ENCODE results near the gene CSNK1G2. TPM values are rescaled to one million over a fixed set of nuclear protein-coding genes. Genes with fewer than 3 reads are reported as not detected.

CSNK1G2 gene
- polyA plus RNA-seq, 1 donor from 2014 or later, result 110 TPM

DNA sequence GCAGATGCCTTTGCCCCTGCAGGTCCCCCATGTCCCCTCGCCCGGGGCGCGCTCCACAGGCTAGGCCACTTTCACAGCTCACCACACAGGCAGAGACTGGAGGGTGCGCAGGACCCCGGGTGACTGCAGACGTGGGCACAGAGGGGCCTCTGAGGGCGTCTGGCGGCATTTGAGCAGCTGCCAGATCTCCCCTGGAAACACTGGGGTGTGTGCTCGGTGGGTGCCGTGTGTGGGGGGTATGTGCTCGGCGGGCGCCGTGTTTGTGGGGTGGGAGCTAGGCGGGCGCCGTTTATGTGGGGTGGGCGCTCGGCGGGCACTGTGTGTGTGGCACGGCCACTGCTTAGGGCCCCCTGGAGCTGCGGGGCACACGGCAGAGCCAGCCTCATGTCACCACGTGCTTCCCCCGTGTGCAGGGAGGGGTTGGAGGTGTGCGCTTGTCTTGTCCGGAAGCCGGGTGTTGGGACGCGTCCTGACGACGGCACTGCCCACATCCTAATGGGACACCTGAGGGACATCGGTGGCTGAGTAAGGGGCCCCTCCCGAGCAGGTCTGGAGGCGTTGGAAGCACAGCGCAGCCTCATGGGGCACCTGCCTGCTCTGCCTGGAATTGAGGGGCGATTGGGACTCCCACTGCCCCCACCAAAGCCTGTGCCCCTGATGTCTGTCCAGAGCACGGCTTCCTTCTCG lies 16.7 kb downstream of the CSNK1G2 start:
- no peaks in the 10 kb centered on the region for H3K27me3 ChIP-seq (ENCODE audit: insufficient read depth, low read depth, low read length)
- H3K9ac ChIP-seq (ENCODE audit: low read length), result no peak overlapping the region
- no peak overlapping the region for H2AFZ ChIP-seq (ENCODE audit: low read depth, low read length)
- no peaks in the 10 kb centered on the region for H3K9me3 ChIP-seq (ENCODE audit: low read length)
- TF ChIP-seq, protein P1, sequence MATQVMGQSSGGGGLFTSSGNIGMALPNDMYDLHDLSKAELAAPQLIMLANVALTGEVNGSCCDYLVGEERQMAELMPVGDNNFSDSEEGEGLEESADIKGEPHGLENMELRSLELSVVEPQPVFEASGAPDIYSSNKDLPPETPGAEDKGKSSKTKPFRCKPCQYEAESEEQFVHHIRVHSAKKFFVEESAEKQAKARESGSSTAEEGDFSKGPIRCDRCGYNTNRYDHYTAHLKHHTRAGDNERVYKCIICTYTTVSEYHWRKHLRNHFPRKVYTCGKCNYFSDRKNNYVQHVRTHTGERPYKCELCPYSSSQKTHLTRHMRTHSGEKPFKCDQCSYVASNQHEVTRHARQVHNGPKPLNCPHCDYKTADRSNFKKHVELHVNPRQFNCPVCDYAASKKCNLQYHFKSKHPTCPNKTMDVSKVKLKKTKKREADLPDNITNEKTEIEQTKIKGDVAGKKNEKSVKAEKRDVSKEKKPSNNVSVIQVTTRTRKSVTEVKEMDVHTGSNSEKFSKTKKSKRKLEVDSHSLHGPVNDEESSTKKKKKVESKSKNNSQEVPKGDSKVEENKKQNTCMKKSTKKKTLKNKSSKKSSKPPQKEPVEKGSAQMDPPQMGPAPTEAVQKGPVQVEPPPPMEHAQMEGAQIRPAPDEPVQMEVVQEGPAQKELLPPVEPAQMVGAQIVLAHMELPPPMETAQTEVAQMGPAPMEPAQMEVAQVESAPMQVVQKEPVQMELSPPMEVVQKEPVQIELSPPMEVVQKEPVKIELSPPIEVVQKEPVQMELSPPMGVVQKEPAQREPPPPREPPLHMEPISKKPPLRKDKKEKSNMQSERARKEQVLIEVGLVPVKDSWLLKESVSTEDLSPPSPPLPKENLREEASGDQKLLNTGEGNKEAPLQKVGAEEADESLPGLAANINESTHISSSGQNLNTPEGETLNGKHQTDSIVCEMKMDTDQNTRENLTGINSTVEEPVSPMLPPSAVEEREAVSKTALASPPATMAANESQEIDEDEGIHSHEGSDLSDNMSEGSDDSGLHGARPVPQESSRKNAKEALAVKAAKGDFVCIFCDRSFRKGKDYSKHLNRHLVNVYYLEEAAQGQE (IDR thresholded peaks at IDR 0.05; ENCODE audit: borderline replicate concordance), result no peak
- TF ChIP-seq POLR2AphosphoS5 (IDR thresholded peaks at IDR 0.05) (no peak), MXI1 (conservative IDR thresholded peaks at IDR 0.05; ENCODE audit: poor library complexity, severe bottlenecking) (no peak)
- no peaks in the 10 kb centered on the region for H3K36me3 ChIP-seq (ENCODE audit: insufficient read depth, low read length)
- no peak overlapping the region for H3K4me3 ChIP-seq (ENCODE audit: low read length)
- no peaks in the 10 kb centered on the region for H4K20me1 ChIP-seq (ENCODE audit: insufficient read depth)
- no peak overlapping the region for H3K4me2 ChIP-seq (ENCODE audit: low read length)
- no peak overlapping the region for H3K27ac ChIP-seq (ENCODE audit: low read length)
- no peaks in the 10 kb centered on the region for H3F3A ChIP-seq (ENCODE audit: insufficient read depth, low read length, poor library complexity, severe bottlenecking)
- H3K79me2 ChIP-seq (replicated peaks; ENCODE audit: insufficient read depth, low read length), result peaks cover 14% of the 10 kb centered on the region
- H3K9me2 ChIP-seq (ENCODE audit: insufficient read depth, low read length), result no peaks in the 10 kb centered on the region

- TF ChIP-seq MXI1 (conservative IDR thresholded peaks at IDR 0.05; ENCODE audit: poor library complexity, severe bottlenecking) (no peak), EZH2 (IDR thresholded peaks at IDR 0.05; ENCODE audit: borderline replicate concordance, insufficient read depth, low read length, poor library complexity, severe bottlenecking) (no peak), RAD21 (conservative IDR thresholded peaks at IDR 0.05) (no peak), CTCF (IDR thresholded peaks at IDR 0.05; ENCODE audit: poor library complexity, severe bottlenecking) (no peak), SMC3 (conservative IDR thresholded peaks at IDR 0.05; ENCODE audit: poor library complexity) (no peak), EP300 (conservative IDR thresholded peaks at IDR 0.05; ENCODE audit: poor library complexity, severe bottlenecking) (no peak), POLR2AphosphoS5 (IDR thresholded peaks at IDR 0.05) (no peak), TAF1 (IDR thresholded peaks at IDR 0.05; ENCODE audit: low read depth) (no peak)
- TF ChIP-seq, protein P1 (IDR thresholded peaks at IDR 0.05; ENCODE audit: borderline replicate concordance), result no peak
- H3K79me2 ChIP-seq (replicated peaks; ENCODE audit: insufficient read depth, low read length), result peaks cover 13% of the 10 kb centered on the region
- H3K27me3 ChIP-seq (ENCODE audit: insufficient read depth, low read depth, low read length), result no peaks in the 10 kb centered on the region
- no peak overlapping the region for H3K9ac ChIP-seq (ENCODE audit: low read length)
- H3F3A ChIP-seq (ENCODE audit: insufficient read depth, low read length, poor library complexity, severe bottlenecking), result no peaks in the 10 kb centered on the region
- no peak overlapping the region for H2AFZ ChIP-seq (ENCODE audit: low read depth, low read length)
- H4K20me1 ChIP-seq (ENCODE audit: insufficient read depth), result no peaks in the 10 kb centered on the region
- no peak overlapping the region for H3K27ac ChIP-seq (ENCODE audit: low read length)
- H3K36me3 ChIP-seq (ENCODE audit: insufficient read depth, low read length), result no peaks in the 10 kb centered on the region
- H3K4me3 ChIP-seq (ENCODE audit: low read length), result no peak overlapping the region
- H3K9me3 ChIP-seq (ENCODE audit: low read length), result no peaks in the 10 kb centered on the region
- no peaks in the 10 kb centered on the region for H3K9me2 ChIP-seq (ENCODE audit: insufficient read depth, low read length)
- no peak overlapping the region for H3K4me2 ChIP-seq (ENCODE audit: low read length)
Measured at GRCh38 chr19:1959928-1960589, 19.1 kb downstream of the CSNK1G2 start.

Data from neural cell (in vitro differentiated cells).